Retinal pigment epithelial cell (primary cell): ENCODE results near the gene RAB43.

ENCODE experiments used
- DNase-seq: peaks from one replicate; pipeline ENCODE4 v3.0.0-alpha.2; 2010; ENCODE audit warnings: low read depth
- H3K4me3 ChIP-seq: 2 replicates; pipeline ENCODE4 v1.5.1; 2011; ENCODE audit warnings: mild to moderate bottlenecking, low read length, control low read depth, moderate library complexity
- CTCF ChIP-seq: conservative IDR thresholded peaks from 2 replicates; pipeline ENCODE4 v1.5.1; 2011; ENCODE audit warnings: low read depth, low read length, control low read depth, inconsistent platforms

Gene RAB43

GRCh38 chr3:129107793-129108192 is 13.8 kb downstream of the RAB43 start:
- TF ChIP-seq CTCF = no peak
- DNase-seq = no peak
- no peak overlapping the region for H3K4me3 ChIP-seq

- H3K4me3 ChIP-seq = no peak overlapping the region
- TF ChIP-seq CTCF = no peak
Measured at GRCh38 chr3:129106866-129107565, 14.6 kb downstream of the RAB43 start.

DNA sequence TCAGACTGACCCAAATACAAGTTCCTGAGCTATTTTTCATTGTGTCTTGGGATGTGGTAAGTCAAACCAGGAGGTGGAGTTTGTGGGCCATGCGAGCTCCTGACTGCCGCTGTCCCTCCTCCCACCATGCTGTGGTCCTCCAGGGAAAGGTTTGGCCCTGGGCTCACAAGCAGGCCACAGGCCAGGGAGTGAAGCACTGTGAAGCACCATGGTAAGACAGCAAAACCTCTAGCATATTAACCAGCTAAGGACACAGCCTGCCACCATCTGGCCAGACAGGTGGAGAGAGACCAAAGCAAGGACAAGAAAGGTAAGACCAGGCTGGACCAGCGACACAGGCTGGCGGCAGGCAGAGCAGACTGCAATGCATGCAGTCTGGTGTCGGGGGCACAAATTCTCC is 15.3 kb downstream of the RAB43 start:
- no peak overlapping the region for H3K4me3 ChIP-seq
- no peak for TF ChIP-seq CTCF
- DNase-seq = no peak

More at GRCh38 chr3:129106866-129107565, 14.6 kb downstream of the RAB43 start:
- no peak for DNase-seq

DNA sequence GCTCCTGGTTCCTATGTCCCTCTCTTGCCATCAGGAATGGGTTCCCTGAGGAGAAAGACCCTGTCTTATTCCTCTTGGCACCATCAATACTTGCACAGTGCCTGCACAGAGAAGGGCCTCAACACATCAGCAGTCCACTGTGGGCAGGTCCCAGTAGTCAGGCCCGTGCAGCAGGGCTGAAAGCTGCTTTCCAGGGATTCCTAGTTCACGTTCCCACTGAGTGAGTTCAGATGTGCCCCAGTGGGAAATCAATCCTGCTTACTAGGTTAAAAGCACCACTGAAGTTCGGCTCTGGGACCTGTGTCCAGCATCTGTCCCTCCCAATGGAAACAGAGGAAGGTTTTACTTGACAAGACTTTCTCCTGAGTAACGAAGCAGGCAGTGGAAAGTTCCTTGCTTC is 15.7 kb downstream of the RAB43 start:
- no peak overlapping the region for H3K4me3 ChIP-seq
- DNase-seq = no peak
- TF ChIP-seq CTCF = no peak

GRCh38 chr3:129104498-129105079 is 17.0 kb downstream of the RAB43 start:
- no peak for TF ChIP-seq CTCF
- DNase-seq = no peak

GRCh38 chr3:129104051-129104450 is 17.6 kb downstream of the RAB43 start:
- no peak for DNase-seq
- TF ChIP-seq CTCF = no peak
- H3K4me3 ChIP-seq = no peak overlapping the region

More at GRCh38 chr3:129104498-129105079, 17.0 kb downstream of the RAB43 start:
- H3K4me3 ChIP-seq = no peak overlapping the region

GRCh38 chr3:129103296-129103695 is 18.3 kb downstream of the RAB43 start:
- H3K4me3 ChIP-seq = no peak overlapping the region
- no peak for DNase-seq
- no peak for TF ChIP-seq CTCF
